HG02678 (cell line): ENCODE results near the gene ANP32B.
A peak's percentile ranks its signal among the peaks of the same experiment; 100 is the strongest.
"Not testable (repeated sequence)": the region's sequence is repeated elsewhere in the genome, so short reads cannot be mapped to it uniquely, and the experiment has no call there.

ENCODE experiments used
- ATAC-seq: cut with Tn5 transposase; IDR thresholded peaks from one replicate; pipeline ENCODE4 v1.9.1; 2021; ENCODE audit warnings: mild to moderate bottlenecking, moderate library complexity; ENCODE audit not compliant: unreplicated experiment

ANP32B gene

DNA sequence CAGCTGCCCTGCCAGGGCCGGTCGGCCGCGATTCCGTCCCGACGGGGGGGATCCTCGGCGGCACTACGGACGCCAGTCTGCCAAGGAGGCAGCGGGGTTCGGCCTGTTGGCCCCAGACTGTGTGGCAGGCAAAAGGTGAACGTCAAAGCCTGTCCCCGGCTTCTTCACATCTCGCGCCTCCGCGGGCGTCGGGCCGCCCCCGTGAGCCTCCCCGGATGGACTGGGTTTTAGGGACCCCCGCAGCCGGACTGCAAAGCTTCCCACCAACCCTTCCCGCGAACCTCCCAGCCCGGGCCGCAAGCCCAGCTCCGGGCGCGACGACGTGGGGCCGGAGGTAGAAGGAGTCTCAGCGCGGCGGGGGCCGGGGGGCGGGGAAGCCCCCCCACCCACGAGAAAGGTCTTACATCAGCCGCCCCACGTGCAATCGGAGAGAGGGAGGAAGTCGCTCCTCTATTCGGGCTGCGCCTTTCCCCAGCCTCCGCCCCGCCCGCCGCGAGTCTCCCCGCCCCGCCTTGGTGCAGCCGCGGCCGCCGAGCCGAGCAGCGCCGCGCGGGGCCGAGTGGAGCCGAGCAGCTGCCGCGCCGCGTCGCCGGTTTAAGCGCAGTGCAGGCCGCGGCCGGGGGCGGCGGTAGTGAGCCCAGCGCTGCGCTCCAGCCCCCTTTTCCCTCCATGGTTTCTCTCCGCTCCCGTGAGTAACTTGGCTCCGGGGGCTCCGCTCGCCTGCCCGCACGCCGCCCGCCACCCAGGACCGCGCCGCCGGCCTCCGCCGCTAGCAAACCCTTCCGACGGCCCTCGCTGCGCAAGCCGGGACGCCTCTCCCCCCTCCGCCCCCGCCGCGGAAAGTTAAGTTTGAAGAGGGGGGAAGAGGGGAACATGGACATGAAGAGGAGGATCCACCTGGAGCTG, at the start of gene ANP32B:
TSS of gene ANP32B (plus strand) at position 659 of the 906 bp plus-strand sequence. CDS start at position 874, 215 bp downstream.
- ATAC-seq: peak; percentile 65

DNA sequence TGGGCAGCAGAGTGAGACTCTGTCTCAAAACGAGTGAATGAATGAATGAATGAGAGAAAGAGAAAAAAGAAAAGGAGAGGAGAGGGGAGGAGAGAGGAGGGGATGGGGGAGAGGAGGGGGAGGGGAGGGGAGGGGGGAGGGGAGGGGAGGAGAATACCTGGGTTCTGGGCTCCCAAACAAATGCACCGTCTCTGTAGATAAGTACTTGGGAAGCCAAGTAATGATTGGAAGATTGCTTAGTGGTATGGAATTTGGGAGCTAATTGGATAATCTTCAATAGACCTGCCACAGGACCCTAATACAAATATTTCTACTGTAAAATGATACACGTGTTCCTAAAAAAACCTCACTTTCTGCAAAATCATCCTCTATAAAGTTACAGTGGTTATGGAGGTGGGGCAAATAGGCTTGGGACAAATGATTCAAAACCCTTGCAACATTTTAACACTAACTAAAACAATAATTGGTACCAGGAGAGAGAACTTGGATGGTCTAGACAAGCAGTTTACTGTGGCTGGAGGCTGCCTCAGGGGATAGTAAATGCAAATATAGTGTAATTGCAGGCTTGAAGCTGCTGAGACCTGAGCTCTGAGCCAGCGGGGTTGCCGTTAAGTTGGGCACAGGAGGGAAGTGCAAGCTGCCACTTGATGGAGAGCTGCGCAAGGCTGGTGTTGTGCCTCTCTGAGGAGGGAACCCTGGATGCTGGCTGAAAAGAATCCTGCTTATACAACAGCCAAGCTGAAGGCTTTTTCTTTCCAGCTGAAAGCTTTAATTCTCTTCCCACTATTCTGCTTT, 48.6 kb upstream of the ANP32B start:
- no peak for ATAC-seq

DNA sequence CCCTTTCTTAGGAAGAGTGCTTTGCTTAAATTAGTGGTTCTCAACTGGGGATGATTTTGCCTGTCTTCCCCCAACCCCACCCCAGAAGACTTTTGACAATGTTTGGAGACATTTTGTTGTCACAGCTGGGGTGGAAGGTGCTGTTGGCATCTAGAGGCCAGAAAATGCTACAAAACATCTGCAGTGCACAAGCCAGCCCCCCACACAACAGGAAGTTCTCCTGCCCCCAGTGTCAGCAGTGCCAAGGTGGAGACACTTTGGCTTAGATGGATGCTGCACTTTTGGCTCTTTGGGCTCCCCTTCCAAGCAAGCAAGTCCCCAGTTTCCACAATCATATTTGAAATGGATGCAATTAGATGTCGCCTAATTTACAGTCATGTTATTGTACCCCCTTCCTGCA, 47.9 kb upstream of the ANP32B start:
- ATAC-seq: no peak

DNA sequence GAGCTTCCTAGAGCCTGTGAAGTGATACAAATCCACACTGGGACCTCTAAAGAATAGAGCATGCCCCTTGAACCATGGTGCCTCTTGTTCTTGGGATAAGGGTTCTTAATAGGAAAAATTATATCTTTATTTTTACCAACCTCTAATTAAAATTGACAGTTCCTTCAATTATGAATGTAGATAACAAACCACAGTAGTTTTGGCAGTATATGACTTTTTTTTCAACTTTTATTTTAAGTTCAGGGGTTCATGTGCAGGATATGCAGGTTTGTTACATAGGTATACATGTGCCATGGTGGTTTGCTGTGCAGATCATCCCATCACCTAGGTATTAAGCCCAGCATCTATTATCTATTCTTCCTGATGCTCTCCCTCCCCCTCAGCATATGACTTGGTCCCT, 46.1 kb upstream of the ANP32B start:
- ATAC-seq: no peak

DNA sequence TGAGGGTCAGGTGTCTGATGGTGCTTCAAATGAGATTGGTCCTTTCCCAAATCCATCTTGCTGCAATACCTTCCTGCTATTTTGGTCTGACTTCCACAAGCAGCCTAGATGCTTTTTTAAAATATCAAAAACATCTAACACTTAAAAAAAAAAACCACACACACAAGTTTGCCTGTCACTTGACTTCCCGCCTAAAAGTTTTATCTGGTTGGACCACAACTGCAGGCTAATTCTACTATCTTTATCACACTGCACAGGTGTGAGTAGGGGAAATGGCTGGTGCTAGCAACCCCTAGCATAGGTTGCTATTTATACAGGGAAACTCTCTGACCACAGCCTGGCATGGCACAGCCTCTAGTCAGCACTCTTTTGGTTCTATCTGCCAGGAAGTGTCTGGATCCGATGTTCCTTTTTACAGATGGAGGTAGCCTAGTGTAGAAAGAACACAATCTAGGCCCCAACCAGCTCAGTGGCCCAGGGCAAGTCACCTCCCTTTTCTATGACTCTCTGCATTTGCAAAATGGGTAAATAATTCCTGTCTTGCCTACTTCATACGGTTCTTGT, 45.0 kb upstream of the ANP32B start, which contains the start of gene HEMGN:
TSS of gene HEMGN (minus strand) at position 92 of the 564 bp plus-strand sequence. CDS start at position 56, 36 bp downstream.
- ATAC-seq: peak; percentile 74

DNA sequence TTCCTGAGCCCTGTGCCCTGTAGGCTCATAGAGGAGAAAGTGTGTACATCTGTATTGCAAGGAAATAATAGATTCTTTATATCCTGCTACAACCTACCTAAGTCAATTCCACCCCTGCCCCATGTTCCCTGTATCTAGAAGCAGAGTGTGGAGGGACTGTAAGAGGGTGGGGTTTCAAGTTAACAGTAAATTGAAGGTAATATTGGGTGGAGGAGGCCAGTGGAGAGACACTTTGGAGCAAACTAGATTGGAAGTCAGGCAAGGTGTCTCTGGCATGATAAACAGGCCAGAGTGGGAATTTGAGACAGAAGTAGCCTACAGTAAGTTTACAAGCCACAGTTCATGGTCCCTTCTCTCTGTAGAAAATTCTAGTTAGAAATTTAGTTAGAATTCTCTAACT, 42.9 kb upstream of the ANP32B start:
- no peak for ATAC-seq

DNA sequence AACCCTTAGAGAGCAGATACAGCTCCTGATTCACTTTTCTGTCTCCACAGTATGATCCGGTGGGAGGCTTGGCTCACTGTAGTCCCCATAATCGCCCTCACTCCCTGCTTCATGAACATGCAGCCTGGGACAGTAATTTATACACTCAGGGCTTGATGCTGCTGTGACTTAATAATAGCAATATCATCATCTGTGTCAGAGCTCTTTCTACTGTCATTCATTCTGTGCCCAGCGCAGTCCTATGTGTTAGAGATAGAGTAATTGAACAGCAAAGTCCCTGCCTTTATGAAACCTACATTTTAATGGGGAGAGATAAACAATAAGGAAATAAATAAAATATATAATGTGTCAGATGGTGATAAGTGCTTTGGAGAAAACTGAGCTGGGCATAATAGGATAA, 42.4 kb upstream of the ANP32B start:
- ATAC-seq: no peak

DNA sequence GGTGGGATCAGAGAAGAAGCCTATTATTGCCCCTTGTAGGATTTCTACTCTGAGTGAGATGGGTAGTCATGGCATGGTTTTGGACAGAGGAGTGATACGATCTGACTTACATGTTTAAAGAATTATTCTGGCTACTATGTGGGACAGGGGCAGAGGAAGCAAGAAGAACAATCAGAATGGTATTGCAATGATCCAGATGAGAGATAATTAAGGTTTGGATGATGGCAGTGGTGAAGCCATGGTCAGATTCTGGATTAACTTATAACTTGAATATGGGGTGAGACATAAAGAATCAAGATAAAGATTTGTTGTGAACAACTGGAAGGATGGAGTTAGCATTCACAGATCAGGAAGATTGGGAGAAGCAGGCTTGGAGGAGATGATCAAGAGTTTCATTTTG, 41.8 kb upstream of the ANP32B start:
- no peak for ATAC-seq

DNA sequence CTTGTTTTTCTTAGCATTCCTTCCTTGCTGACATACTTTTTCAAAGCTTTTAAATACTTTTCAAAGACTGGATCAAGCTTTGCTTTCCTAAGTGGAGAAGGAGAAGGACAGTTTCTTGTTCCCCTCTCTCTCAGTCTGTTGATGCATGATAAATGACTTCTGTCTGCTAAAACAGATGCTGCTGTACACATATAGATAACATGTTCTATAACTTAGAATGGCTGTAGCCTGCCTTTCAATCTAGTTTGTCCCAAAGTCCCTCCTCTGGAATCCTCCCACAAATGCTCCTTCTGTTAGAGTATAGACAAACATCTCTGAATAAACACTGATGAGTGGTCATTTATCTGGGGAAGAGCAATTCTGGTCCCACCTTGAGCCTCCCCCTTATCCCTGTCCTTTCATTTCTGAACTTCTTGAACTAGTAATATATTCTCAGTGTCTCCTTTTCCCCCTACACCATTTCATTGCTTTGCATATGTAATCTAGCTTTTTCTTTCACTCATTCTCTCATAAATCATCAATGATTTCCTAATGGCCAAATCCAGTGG, 39.8 kb upstream of the ANP32B start:
- no peak for ATAC-seq

DNA sequence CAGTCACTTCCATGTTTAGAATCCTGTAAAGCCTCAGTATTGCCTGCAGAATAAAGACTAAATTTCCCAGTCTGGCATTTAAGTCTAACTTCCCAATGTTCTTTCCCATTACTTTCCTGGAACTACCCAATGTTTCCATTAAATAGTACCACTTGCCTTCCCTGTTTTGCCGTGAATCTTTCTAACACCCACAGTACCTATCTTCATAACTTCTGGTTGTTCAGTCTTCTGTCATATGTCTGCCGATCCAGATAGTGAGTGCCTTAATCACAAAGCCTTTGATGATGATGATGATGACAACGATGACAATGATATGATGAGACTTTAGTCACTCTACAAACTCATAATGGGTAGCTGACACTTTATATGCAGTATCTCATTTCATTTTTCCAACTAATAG, 38.5 kb upstream of the ANP32B start:
- ATAC-seq: no peak

DNA sequence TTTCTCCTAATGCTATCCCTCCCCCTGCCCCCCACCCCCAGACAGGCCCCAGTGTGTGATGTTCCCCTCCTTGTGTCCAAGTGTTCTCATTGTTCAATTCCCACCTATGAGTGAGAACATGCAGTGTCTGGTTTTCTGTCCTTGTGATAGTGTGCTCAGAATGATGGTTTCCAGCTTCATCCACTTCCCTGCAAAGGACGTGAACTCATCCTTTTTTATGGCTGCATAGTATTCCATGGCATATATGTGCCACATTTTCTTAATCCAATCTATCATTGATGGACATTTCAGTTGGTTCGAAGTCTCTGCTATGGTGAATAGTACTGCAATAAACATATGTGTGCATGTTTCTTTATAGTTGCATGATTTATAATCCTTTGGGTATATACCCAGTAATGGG, 37.7 kb upstream of the ANP32B start:
- ATAC-seq: not testable (repeated sequence)

DNA sequence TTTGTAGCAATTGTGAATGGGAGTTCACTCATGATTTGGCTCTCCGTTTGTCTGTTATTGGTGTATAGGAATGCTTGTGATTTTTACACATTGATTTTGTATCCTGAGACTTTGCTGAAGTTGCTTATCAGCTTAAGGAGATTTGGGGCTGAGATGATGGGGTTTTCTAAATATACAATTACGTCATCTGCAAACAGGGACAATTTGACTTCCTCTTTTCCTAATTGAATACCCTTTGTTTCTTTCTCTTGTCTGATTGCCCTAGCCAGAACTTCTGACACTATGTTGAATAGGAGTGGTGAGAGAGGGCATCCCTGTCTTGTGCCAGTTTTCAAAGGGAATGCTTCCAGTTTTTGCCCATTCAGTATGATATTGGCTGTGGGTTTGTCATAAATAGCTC, 36.0 kb upstream of the ANP32B start:
- not testable (repeated sequence) for ATAC-seq

DNA sequence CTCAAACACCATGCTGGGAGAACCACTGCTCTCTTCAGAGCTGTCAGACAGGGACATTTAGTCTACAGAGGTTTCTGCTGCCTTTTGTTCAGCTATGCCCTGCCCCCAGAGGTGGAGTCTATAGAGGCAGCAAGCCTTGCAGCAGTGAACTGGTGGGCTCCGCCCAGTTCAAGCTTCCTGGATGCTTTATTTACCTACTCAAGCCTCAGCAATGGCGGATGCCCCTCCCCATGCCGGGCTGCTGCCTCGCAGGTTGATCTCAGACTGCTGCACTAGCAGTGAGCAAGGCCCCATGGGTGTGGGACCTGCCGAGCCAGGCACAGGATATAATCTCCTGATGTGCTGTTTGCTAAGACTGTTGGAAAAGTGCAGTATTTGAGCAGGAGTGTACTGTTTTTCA, 32.3 kb upstream of the ANP32B start:
- ATAC-seq: not testable (repeated sequence)

DNA sequence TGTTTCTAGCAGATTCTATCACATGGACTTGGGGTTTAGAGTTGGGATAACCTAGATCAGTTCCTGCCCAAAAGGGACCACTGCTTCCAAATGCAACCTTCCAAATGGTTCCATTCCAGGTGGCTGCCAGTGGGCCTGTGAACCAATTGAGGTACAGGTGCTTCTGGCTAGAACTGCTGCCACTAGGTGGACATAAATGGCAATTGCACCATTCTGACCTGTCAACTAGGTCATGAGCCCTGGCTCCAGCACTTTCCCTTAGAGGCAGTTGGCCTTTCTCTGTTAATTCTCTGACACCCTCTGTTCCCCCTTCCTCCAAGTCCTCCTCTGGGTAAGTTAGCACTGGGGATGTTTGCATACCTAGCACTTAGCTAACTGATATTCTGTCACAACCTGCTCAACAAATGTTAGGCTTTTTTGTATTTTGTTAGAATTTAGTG, 28.6 kb upstream of the ANP32B start:
- ATAC-seq: peak; percentile 80

DNA sequence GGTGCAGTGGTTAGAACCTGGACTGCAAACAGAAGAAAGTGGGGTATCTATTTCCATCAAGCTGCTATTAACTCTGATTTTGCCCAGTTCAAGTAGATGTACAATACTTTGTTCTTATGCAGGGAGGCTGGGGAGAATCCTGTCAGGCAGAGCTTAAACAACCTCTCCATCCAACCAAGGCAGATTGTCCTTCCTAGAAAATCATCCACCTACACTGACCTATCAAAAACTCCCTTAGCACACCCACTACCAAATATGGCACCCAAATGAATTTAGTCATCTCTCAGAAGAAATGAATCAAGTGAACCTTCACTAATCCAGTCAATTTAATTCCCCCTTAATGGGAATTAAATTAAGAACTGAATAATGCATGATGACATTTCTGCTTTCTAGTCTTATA, 26.8 kb upstream of the ANP32B start:
- ATAC-seq: no peak

DNA sequence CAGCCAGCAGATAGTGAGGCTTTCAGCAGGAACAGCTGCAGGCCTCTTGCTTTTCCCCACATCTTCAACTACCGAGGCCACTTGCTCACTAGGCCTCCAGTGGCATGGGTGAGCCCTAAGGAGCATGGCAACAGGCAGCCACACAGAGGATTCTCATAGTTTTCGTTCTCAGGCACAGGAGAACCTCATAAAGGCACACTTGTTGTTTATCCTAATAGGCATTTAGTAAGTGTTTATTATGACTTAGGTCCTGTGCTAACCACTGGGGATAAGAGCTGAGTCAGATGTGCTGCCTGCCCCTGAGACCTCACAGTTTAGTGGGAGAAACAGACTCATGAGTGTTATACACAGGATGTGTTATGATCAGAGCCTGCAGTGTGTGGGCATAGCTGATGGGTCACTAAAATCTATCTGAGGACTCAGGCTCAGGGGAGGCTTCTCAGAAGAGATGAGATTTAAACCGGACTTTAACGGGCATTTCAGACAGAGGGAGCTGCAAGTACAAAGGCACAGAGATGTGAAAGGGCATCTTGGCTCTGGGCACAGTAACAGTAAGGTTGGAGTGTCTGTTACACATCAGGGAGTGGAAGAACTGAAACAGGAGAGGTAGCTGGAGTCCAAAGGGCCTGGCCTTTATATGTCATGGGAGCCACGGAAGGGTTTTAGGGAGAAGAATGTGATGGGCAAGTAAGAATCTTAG, 24.2 kb upstream of the ANP32B start:
- ATAC-seq: no peak

DNA sequence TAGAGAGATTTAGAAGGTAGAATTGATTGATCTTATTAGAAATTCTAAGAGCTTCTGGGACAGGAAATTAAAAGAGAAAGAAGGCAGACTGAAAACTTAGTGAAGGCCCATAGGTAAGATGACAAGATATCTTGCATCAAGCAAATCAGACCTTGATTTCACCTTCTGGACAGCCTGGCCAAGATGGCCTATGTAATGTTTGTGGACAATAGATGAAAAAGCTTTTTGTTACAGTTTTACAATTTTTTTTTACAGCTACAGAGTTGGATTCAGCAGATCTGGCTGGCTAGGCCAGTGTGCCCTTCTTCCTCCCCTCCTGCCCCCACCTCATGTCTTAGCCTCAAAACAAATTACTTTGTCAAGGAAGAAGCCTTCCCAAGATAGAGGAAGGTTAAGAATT, 23.6 kb upstream of the ANP32B start:
- no peak for ATAC-seq

DNA sequence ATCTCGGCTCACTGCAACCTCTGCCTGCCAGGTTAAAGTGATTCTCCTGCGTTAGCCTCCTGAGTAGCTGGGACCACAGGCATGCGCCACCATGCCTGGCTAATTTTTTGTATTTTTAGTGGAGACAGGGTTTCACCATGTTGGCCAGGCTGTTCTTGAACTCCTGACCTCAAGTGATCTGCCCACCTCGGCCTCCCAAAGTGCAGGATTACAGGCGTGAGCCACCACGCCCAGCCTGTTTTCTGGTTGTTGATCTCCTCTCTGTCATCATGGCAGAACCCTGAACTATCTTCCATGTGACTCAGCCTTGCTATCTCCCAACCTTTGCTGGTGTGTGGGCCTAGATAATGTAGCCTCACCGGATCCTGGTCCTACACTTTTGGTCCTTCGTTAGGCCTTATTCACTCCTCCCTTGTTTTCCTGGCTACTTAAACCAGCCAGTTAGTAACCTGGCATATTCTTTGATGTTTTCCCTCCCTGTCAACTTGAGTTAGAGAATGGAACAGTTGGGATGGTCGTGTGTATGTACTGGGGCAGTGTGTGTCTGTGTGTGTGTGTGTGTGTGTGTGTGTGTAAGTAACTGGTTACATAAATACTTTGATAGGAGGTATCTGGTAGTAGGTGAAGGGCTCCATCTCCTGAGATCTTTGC, 22.3 kb upstream of the ANP32B start:
- ATAC-seq: not testable (repeated sequence)

DNA sequence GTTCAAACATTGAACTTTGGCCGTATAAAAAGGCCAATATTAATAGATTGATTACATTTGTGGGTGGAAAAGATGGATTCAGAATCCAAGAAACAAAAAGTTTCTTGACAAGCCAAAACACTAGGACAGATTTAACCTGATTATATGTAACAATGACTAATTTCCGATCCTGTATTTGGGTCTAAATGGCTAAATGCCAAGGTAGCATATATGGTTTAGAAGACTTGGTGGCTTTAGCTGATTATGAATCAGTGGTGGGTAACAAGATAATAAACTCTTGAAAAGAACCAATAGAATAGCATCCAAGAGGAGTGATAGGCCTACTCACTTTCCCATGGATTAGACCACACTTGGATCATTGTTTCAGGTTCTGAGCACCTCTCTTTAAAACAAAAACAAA, 21.8 kb upstream of the ANP32B start:
- ATAC-seq: no peak

DNA sequence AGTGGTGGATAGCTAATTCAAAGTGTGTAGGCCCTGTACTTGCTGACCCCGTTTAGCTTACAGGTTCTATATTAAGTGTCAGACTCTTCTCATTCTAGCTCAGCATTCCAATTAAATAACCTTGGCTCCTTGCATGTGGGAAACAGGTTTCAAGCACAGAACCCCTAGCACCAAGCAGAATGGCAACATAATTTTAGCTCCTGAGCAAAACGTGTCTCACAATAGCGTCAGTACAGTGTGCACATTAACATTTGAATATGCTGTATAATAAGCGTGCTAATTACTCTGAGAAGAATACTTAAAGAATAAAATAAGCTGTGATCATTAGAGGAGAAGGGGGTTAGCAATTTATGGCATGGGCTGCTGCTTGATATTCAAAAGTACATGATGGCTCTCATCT, 21.0 kb upstream of the ANP32B start:
- ATAC-seq: no peak
